Central memory CD4-positive, alpha-beta T cell (primary cell): ENCODE measurements around the gene MPIG6B.

Experiments
- DNase-seq: peaks from one replicate; pipeline ENCODE4 v3.0.0; 2022

Gene MPIG6B

DNA sequence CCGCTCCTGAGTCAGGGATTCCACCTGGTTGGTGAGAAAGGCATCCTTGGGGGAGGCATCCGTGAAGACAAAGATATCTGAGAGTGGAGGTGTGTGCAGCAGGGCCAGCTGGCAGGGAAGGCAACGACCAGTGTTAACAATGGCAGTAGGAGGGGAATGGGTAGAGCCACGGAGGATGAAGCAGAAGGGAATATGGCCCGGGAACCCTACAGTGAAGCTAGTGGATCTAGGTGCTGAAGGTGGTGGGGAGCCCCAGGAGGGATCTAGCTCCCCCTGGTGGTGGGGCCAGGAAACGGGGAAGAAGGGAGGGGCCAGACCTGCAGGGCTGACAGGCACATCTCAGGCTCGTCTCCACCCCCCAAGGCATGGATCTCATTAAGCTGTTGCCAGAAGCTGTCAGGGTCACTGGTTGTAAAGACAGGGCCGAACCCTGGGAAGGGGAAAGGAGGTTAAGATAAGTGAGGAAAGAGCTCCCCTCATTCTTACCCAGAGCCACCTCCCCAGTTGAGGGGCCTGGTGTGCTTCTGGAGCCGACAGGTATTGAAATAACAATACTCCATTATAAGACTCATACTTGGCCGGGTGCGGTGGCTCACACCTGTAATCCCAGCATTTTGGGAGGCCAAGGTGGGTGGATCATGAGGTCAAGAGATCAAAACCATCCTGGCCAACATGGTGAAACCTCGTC, 46.7 kb downstream of the MPIG6B start:
- DNase-seq: peak; percentile 74

DNA sequence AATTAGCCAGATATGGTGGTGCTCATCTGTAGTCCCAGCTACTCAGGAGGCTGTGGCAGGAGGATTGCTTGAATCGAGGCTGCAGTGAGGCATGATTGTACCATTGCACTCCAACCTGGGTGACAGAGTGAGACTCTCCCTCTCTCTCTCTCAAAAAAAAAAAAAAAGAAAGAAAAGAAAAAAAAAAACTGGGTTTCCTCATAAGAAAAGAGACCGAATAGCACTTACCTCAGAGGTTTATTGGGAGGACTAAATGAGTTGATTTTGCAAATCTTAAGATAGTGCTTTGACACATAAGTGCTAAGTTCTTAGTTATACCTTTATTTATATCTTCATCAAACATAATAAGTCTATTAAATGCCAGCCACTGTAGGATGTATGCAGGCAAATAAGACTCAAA, 47.7 kb downstream of the MPIG6B start:
- DNase-seq: no peak

DNA sequence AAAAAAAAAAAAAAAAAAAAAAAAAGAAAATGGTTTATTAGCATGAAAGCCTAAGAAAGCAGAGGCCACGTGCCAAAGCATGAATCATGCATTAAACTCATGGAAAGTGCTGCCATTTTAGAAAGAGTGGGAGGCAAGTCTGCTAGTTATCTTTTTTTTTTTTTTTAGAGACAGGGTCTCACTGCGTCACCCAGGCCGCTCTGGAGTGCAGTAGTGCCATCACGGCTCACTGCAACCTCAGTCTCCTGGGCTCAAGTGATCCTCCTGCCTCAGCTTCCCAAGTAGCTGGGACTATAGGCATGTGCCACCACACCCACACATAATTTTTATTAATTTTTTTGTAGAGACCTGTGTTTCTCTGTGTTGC, 48.8 kb downstream of the MPIG6B start:
- no peak for DNase-seq

DNA sequence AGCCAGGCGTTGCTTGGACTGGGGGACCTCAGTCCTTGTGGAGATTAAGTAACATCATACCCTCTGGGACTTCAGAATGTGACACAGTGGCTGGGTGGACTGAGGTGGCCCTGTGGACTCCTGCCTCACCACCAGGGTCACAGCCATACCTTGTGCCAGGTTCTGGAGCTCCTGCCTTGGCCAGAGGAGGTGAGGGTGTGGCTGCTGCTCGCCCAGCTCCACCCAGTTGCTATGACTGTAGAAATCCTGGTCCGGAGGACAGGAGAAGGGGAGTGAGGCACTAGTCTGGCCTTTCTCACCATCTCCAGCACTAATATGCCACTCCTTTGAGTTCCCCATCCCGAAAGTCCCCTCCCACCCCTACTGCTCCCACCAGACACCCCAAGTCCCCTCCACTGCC, 52.0 kb downstream of the MPIG6B start:
- DNase-seq: no peak

DNA sequence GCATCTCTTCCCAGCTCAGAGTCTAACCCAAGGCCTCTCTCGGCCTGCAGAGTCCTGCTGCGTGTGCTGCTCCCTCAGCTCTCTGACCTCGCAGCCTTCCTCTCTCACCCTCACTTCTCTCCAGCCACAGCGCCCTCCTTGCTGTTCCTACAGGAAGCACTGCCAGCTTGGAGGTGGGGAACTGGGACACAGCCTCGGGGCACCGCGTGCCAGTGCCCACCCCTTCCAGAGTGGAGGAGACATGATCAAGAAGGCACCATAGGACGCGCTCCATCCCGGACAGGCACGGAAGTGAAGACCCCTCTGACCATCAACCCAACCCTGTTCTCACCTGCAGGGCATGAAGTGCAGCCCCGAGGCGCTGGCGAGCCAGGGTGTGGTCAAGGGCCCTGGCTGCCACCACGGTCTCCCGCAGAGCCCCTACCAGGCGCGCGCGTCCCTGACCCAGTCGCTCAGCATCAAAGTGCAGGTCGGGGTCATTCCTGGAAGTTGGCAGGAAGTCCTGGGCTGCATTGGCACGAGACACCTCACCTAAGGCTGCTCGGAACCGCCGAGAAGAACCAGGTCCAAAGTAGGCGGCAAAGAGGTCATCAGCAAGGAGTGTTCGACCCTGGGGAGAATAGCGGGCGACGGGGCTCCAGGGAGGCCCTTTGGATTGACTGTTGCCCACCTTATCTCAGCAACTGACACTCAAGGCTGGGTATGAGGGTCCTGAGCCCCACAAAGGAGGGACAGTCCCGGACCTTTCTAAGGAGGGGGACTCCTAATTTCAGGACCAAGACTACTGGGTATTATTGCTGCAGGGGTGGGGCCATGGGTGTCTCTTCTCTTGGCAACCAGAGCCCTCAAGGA, 52.7 kb downstream of the MPIG6B start:
- no peak for DNase-seq
